HG03460 (cell line): Measurements from ENCODE around the gene VDR.

Experiments used
- ATAC-seq: cut with Tn5 transposase; IDR thresholded peaks from one replicate; pipeline ENCODE4 v1.9.1; 2021; ENCODE audit not compliant: unreplicated experiment

The VDR gene

DNA sequence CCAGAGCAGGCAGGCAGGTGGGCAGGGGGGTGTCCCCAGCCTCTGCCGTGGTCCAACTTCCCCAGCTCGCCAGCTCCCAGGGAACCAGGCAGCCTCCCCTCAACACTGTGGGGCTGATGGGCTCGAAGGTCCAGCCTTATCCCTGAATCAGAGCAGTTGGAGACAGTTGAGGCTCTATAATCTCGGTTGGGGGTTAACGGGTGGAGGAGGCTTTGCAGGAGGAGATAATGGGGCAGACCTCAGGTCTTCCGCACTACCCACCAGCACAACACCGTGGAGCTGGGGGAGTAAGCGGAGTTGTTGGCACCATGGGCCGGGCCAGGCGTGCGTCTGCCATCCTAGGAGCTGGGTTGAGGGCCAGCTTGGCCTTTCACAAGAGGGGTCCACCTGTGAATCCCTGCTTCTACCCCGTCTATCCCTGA, 71.2 kb downstream of the VDR start:
- ATAC-seq, result no peak

DNA sequence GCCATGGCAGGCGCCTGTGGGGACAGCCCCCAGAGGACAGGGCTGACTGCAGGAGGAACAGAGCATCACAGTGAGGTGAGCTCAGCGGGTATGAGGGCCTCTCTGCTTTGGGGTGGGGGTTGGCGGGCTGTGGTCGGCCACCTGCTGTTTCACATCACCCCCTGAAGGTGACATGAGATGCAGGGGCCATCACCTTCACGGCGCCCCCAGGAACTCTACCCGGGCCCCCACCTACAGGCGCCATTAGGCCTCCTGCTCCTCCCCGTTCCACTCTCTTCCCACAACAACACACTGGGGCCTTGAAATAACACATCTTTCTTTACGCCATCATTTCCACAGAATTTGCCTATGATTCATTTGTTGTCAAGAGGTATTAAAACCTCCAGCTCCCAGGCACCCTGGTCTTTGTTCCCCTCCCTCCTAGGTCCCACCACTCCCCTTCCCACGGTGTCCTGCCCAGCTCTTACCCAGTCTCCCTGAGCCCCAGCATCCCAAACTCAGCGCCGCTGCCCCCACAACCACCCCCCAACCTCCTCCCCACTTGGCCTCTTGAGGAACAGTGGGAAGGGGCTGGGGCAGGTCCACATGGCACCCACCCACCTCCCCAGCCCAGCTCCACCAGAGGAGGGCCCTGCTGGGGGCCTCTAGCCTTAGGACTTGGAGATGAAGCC, 72.4 kb downstream of the VDR start:
- no peak for ATAC-seq

DNA sequence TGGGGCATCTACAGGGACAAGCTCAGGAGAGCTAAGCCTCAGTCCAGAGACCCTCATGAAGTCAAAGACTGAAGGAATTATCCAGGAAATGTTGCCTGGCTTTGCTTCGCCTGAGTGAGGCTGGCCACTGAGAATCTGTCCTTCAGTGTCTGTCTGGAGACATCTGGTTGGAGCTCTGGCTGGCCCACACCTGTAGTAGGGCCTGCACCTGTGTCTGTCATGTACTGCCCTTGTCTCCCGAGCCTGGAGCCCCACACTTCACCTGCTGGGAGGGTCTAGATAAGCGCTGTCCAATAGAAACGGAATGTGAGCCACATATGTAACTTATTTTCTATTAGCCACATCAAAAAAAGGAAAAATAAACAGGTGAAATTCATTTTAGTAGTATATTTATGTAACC, 75.2 kb downstream of the VDR start:
- no peak for ATAC-seq

GRCh38 chr12:47828976-47829482, 75.8 kb downstream of the VDR start:
- no peak for ATAC-seq

- no peak for ATAC-seq
Observed at GRCh38 chr12:47828008-47828975, 76.5 kb downstream of the VDR start.

DNA sequence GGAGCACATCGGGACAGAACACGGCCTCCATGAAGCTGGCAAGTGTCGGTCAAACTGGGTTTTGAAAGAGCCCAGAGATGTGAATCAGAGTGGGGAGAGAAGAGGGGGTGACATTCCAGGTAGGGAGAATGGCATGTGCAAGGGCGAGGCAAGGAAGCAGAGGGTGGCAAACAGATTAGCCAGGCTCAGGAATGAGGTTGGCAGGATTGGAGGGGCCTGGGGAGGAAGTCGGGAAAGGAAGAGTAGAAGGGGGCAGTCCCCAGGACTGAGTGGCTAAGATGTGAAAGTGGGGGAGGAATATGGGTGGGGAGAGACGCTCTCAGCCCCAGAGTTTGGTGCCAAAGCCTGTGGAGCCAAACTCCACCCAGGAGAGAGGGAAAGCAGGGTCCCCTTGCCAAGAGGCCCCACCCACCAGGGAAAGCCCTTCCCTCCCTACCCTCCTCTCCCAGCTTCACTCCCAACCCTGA, 79.6 kb downstream of the VDR start:
- ATAC-seq, result no peak

- ATAC-seq, result no peak
Observed at GRCh38 chr12:47824635-47825034, 80.2 kb downstream of the VDR start.

DNA sequence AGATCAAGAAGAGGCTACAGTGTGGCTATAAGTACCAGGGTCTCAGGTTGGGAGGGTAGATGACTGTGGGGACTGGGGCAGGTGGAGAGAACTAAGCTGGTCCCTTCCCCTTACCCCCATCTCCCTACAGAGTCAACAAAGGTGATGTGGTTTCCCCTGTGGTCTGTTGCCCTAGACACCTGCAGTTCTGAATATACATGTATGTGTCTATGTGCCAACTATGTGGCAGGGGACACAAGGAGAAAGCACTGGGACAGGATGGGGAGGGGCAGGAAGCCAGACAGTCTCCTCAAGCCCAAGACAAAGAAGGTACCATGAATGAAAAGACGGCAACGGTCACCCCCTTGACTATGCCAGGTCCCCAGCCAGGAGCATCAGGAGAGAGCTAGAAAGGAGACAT, 80.6 kb downstream of the VDR start:
- ATAC-seq, result no peak

GRCh38 chr12:47823422-47824086, 81.2 kb downstream of the VDR start:
- no peak for ATAC-seq

DNA sequence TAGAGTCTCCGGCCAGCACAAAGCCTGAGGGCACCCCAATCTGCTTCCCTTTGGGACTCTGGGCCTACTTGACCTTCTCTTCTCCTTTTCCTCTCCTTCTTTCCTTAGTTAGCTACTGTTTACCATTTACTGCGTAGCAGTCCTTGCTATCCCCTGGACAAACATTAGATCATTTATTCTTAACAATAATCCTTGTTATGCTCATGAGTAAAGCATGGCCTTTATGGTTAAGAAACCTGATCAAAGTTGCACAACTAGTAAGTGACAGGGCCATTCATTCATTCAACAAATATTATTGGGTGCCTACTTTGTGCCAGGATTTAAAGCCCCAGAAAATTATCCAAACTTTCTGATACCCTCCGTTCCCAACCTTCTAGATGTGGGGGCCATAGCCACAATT, 81.9 kb downstream of the VDR start:
- ATAC-seq, result no peak

DNA sequence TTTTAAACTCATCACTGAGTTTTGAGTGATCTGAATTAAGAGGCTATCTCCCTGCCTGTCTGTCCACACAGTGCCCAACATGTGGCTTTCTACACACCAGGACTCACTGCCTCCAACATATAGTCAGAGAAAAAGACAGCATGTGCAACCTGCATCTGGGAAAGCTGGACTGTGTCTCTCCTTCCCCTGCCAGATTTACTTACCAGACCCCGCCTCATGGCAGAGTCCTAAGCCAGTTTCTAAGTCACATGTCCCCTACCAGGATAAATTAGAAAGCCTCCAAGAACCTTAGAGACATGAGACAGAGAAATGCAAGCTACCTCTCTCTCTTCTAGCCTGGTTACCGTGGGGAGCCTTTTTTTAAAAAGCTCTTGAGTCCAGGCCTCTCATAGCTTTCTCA, 82.4 kb downstream of the VDR start:
- no peak for ATAC-seq

GRCh38 chr12:47821346-47821706, 83.5 kb downstream of the VDR start:
- no peak for ATAC-seq

GRCh38 chr12:47820631-47821345, 84.0 kb downstream of the VDR start:
- no peak for ATAC-seq

DNA sequence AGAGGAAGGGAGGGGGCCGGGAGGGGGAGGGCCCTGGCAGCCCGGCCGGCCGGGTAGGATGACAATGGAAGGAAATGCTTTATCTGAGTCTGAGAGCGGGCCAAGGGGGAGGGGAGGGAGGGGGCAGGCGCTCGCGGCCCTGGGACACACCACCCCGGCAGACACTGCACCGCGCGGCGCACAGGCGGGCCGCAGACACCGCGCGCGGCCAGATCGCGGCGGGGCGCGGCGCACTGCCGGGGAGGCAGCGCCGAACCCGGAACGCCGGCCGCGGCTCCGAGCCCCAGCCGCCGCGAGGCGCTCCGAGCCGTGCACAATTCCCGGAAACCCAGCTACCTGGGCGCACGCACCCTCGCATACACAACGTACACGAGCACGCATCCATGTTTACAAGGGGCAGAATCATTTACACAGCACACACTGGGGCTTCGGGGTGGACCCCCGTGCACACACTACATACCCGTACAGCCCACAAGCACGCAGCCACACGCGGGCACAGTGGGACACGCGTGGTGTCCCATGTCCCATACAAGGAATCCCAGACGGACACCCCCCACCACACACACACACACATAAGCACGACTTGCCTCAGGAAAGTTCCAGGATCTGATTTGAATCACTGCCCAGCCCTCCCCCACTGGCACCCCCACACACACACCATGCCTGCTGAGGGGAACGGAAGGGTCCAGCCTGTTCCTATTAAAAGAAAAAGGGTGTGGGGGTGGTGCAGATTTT, 84.7 kb downstream of the VDR start, which contains the start of gene HDAC7:
Gene HDAC7 (minus strand): TSS at position 8 of the 735 bp plus-strand sequence. CDS start 118 bp downstream, outside the sequence.
- ATAC-seq, result no peak

GRCh38 chr12:47819138-47819895, 85.5 kb downstream of the VDR start:
- no peak for ATAC-seq

DNA sequence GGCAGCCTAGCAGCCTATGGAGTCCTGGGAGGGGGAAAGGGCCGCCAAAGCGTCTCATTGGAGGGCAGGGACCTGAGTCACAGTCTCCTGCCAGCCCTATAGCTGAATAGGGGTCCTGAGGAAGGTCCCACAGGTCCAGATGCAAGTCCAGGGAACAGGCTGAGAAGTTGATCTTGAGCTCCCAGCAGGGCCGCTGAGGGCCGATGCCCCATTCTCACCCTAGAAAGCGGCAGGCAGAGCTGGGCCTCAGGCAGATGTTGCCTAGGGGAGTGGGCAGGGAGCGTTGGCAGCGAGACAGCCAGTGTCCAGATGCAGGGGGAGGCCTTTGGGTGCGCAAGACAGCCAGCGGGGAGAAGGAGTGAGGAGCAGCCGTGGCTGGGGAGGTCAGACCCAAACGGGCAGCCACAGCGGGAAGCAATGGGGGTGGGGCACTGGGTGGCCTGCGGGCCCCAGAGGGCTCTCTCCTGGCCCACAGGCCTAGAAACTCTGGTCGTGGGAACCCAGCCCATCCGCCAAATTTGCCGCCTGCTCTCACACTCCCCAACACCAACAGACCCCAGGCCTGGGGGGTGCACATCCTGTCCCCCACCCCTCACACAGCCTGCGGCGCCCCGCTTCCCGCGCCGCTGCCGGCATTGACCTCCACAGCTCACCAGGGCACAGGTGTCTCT, 86.2 kb downstream of the VDR start:
- no peak for ATAC-seq

DNA sequence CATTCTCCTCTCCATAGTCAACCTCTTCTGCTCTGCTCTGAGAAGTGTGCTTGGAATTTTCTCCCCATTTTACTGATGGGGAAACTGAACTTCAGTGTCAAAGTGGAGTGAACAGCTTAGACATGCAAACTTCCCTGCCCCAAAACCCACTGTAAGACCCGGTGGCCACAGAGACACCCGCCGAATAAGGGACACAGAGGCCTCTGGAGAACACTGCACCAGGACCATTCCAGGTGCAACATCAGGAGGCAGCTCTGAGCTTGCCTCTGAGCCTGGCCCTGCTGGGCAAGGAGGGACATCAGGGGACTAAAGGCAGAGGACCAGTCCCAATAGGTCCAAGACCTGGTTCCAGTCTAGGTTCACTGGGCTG, 86.8 kb downstream of the VDR start:
- ATAC-seq, result no peak

DNA sequence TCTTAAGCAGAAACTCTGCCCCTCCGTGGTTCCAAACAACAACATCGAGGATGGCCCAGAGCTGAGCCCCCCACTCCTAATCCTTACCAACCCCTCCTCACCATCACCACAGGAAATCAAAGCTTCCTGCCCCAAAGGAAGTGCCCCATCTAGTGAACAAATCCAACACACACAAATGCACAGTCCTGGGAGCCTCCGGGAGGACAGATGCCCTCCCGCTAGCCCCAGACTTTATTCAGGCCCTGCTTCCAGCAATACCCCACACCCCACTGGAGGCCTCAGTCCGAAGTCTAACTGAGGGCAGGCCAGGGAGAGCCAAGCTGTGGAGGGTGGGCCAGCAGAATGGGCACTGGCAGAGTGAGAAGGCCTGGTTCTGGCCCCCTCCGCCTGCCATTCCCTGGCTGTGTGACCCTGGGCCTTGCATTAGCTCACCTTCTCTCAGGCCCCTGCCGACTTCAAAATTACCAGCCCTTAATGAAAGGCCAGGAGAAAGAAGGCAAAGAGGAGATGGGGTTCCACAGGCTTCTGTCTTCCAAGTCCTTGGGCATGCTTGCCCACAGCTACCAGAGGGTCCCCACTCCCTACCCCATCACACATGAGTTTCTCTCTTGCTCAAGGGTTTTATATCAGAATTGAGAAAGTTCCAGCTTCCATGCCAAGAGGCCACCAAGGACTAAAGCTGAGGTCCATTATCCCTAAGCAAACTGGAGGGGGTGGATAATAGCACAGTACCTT, 87.4 kb downstream of the VDR start:
- no peak for ATAC-seq
